Uterus (tissue), 4 donors: ENCODE data around the gene BRCC3. TPM values are rescaled to one million over a fixed set of nuclear protein-coding genes. Genes with fewer than 3 reads are reported as not detected.

ENCODE experiments used
- DNase-seq, 2 donors: peaks; one replicate each; pipeline ENCODE4 v3.0.0-alpha.2; 2019 to 2020
- H3K27ac ChIP-seq, 2 donors: fragments of 200-600 bp; sonication (generic); 1 replicate in 1 of 2; 2 replicates in 1 of 2; pipeline ENCODE4 v1.5.1; 2016 to 2018
- H3K27me3 ChIP-seq, 2 donors: fragments of 200-600 bp; sonication (generic); one replicate each; pipeline ENCODE4 v1.5.1; 2018 to 2019; ENCODE audit warnings: control low read depth in 1 of 2
- H3K36me3 ChIP-seq, 2 donors: fragments of 200-600 bp; sonication (generic); one replicate each; pipeline ENCODE4 v1.5.1; 2019; ENCODE audit warnings: control low read depth in 1 of 2
- H3K4me1 ChIP-seq, 2 donors: fragments of 200-600 bp; sonication (generic); one replicate each; pipeline ENCODE4 v1.5.1; 2018 to 2019; ENCODE audit warnings: control low read depth in 1 of 2
- H3K4me3 ChIP-seq, 2 donors: fragments of 200-600 bp; sonication (generic); 1 replicate in 1 of 2; 2 replicates in 1 of 2; pipeline ENCODE4 v1.5.1; 2018 to 2019; ENCODE audit warnings: mild to moderate bottlenecking in 1 of 2
- H3K9me3 ChIP-seq, 2 donors: fragments of 200-600 bp; sonication (generic); one replicate each; pipeline ENCODE4 v1.5.1; 2019; ENCODE audit warnings: control low read depth in 1 of 2
- CTCF ChIP-seq, 4 experiments: fragments of 200-600 bp in 2 of 4; fragments of 450-650 bp in 2 of 4; sonication (generic) in 2 of 4; IDR thresholded peaks; one replicate each; pipeline ENCODE4 v1.5.1; 2016 to 2019; ENCODE audit warnings: antibody characterized with exemption in 4 of 4, mild to moderate bottlenecking in 2 of 4, moderate library complexity in 1 of 4
- POLR2A ChIP-seq, 2 donors: fragments of 450-650 bp; IDR thresholded peaks; one replicate each; pipeline ENCODE4 v1.6.1; 2016; ENCODE audit warnings: antibody characterized with exemption in 2 of 2, mild to moderate bottlenecking in 1 of 2, moderate library complexity in 1 of 2
- intact Hi-C: fragments of 100-400 bp; cut with DNase I; formaldehyde crosslinking; loops from one replicate; pipeline ENCODE4 v1.15.1; 2023; ENCODE audit warnings: low total_unique reads
- total RNA-seq, 4 donors: library from RNA; depleted of rRNA in 3 of 4; stranded (reverse); fragments of >200 nt in 3 of 4; gene quantifications; one replicate each; pipeline versions ENCODE4 v1.1.0 to v1.2.4, GENCODE V29; 2014 to 2023
- donor health status: DM: yes; HTN: yes; CAD: no.

BRCC3 gene
- total RNA-seq, 4 donors from 2014 or later, result 0.77 to 15.6 (median 8.8) TPM

GRCh38 chrX:155086961-155087735 is 15.8 kb downstream of the BRCC3 start:
- Histone ChIP-seq H3K4me3 (no peak overlapping the region), H3K9me3 (no peaks in the 10 kb centered on the region), H3K27ac (no peak overlapping the region), H3K27me3 (no peaks in the 10 kb centered on the region), H3K36me3 (no peaks in the 10 kb centered on the region), H3K4me1 (no peaks in the 10 kb centered on the region)
- intact Hi-C loops, result no loop called here
- no peak for TF ChIP-seq CTCF (IDR thresholded peaks at IDR 0.05)
- TF ChIP-seq POLR2A (IDR thresholded peaks at IDR 0.05), result no peak
- DNase-seq, result no peak

- Histone ChIP-seq H3K9me3 (no peaks in the 10 kb centered on the region), H3K4me1 (no peaks in the 10 kb centered on the region), H3K4me3 (no peak overlapping the region), H3K27ac (no peak overlapping the region), H3K27me3 (no peaks in the 10 kb centered on the region), H3K36me3 (no peaks in the 10 kb centered on the region)
- no peak for DNase-seq
- peak; percentile 22 to 48 (median 38) for TF ChIP-seq CTCF (IDR thresholded peaks at IDR 0.05)
- TF ChIP-seq POLR2A (IDR thresholded peaks at IDR 0.05), result no peak
- intact Hi-C loops, result no loop called here
Observed at GRCh38 chrX:155094468-155095061, 23.3 kb downstream of the BRCC3 start.

GRCh38 chrX:155105919-155106318 is 34.6 kb downstream of the BRCC3 start:
- TF ChIP-seq POLR2A (IDR thresholded peaks at IDR 0.05), result no peak
- no peak for TF ChIP-seq CTCF (IDR thresholded peaks at IDR 0.05)
- no peak overlapping the region for H3K4me3 ChIP-seq

GRCh38 chrX:155108427-155108826 is 37.1 kb downstream of the BRCC3 start:
- H3K4me3 ChIP-seq, result no peak overlapping the region
- intact Hi-C loops, result no loop called here
- no peaks in the 10 kb centered on the region for H3K36me3 ChIP-seq
- no peak for TF ChIP-seq POLR2A (IDR thresholded peaks at IDR 0.05)
- H3K27ac ChIP-seq, result no peak overlapping the region
- H3K9me3 ChIP-seq, result no peaks in the 10 kb centered on the region
- H3K4me1 ChIP-seq, result no peaks in the 10 kb centered on the region
- no peaks in the 10 kb centered on the region for H3K27me3 ChIP-seq
- no peak for DNase-seq

More at GRCh38 chrX:155105919-155106318, 34.6 kb downstream of the BRCC3 start:
- no peak for DNase-seq
- H3K27ac ChIP-seq, result no peak overlapping the region
- H3K36me3 ChIP-seq, result no peaks in the 10 kb centered on the region
- no peaks in the 10 kb centered on the region for H3K27me3 ChIP-seq
- no peaks in the 10 kb centered on the region for H3K9me3 ChIP-seq
- no peaks in the 10 kb centered on the region for H3K4me1 ChIP-seq
- intact Hi-C loops, result no loop called here

- TF ChIP-seq POLR2A (IDR thresholded peaks at IDR 0.05), result no peak
- TF ChIP-seq CTCF (IDR thresholded peaks at IDR 0.05), result no peak
- Histone ChIP-seq H3K4me1 (no peaks in the 10 kb centered on the region), H3K27ac (no peak overlapping the region), H3K36me3 (no peaks in the 10 kb centered on the region), H3K9me3 (no peaks in the 10 kb centered on the region), H3K27me3 (no peaks in the 10 kb centered on the region), H3K4me3 (no peak overlapping the region)
- DNase-seq, result no peak
- intact Hi-C loops, result no loop called here
Observed at GRCh38 chrX:155112171-155112570, 40.9 kb downstream of the BRCC3 start.
